NCI-H226 (cell line): ENCODE results near the gene SLC22A23.
A peak's percentile ranks its signal among the peaks of the same experiment; 100 is the strongest.

Experiments used
- DNase-seq: peaks from one replicate; pipeline ENCODE4 v3.0.0-alpha.2; 2015

SLC22A23 gene

GRCh38 chr6:3330199-3330598 is 126.7 kb downstream of the SLC22A23 start:
- DNase-seq, result no peak

GRCh38 chr6:3329393-3330051 is 127.3 kb downstream of the SLC22A23 start:
- no peak for DNase-seq

- no peak for DNase-seq
Observed at GRCh38 chr6:3328796-3329195, 128.1 kb downstream of the SLC22A23 start.

- no peak for DNase-seq
Observed at GRCh38 chr6:3328145-3328544, 128.7 kb downstream of the SLC22A23 start.

GRCh38 chr6:3327403-3327802 is 129.4 kb downstream of the SLC22A23 start:
- no peak for DNase-seq

- no peak for DNase-seq
Observed at GRCh38 chr6:3326981-3327380, 129.9 kb downstream of the SLC22A23 start.

GRCh38 chr6:3326184-3326971 is 130.5 kb downstream of the SLC22A23 start:
- DNase-seq, result no peak

GRCh38 chr6:3325210-3325609 is 131.6 kb downstream of the SLC22A23 start:
- DNase-seq, result peak; percentile 21

- peak; percentile 91 for DNase-seq
Observed at GRCh38 chr6:3324262-3324942, 132.4 kb downstream of the SLC22A23 start.

GRCh38 chr6:3323696-3324261 is 133.1 kb downstream of the SLC22A23 start:
- DNase-seq, result no peak

- DNase-seq, result no peak
Observed at GRCh38 chr6:3323148-3323547, 133.7 kb downstream of the SLC22A23 start.

GRCh38 chr6:3322366-3322890 is 134.4 kb downstream of the SLC22A23 start:
- DNase-seq, result no peak

- no peak for DNase-seq
Observed at GRCh38 chr6:3321875-3322274, 135.0 kb downstream of the SLC22A23 start.

GRCh38 chr6:3321042-3321441 is 135.8 kb downstream of the SLC22A23 start:
- no peak for DNase-seq

GRCh38 chr6:3320238-3320811 is 136.5 kb downstream of the SLC22A23 start:
- no peak for DNase-seq

- DNase-seq, result no peak
Observed at GRCh38 chr6:3319610-3320200, 137.1 kb downstream of the SLC22A23 start.

- no peak for DNase-seq
Observed at GRCh38 chr6:3318821-3319540, 137.9 kb downstream of the SLC22A23 start.

GRCh38 chr6:3318226-3318625 is 138.6 kb downstream of the SLC22A23 start:
- no peak for DNase-seq

GRCh38 chr6:3317741-3318211 is 139.1 kb downstream of the SLC22A23 start:
- no peak for DNase-seq

GRCh38 chr6:3316818-3317217 is 140.0 kb downstream of the SLC22A23 start:
- DNase-seq, result no peak

GRCh38 chr6:3316331-3316730 is 140.5 kb downstream of the SLC22A23 start:
- DNase-seq, result no peak

- DNase-seq, result no peak
Observed at GRCh38 chr6:3315841-3316240, 141.0 kb downstream of the SLC22A23 start.
